ENCODE results near the gene TMEM150A. TPM values are rescaled to one million over a fixed set of nuclear protein-coding genes. Genes with fewer than 3 reads are reported as not detected.

Gene TMEM150A
- total and polyA plus RNA-seq, 2 of the 13 experiments (the other 11 are each of a cell fraction or from before 2014, with no cell fraction given): 30.1 to 70.4 TPM

GRCh38 chr2:85551698-85552678 lies 50.5 kb downstream of the TMEM150A start (continued):
- TF ChIP-seq JDP2 (CRISPR knock-in tag; IDR thresholded peaks at IDR 0.05; ENCODE audit: borderline replicate concordance) (no peak), ZHX2 (IDR thresholded peaks at IDR 0.05; ENCODE audit: low read depth) (no peak), ZHX2 (CRISPR knock-in tag; IDR thresholded peaks at IDR 0.05; ENCODE audit: borderline replicate concordance) (no peak), ZFX (CRISPR knock-in tag; IDR thresholded peaks at IDR 0.05; ENCODE audit: low read depth) (no peak), RBAK (CRISPR knock-in tag; IDR thresholded peaks at IDR 0.05) (no peak), SRY (CRISPR knock-in tag; IDR thresholded peaks at IDR 0.05) (no peak), BCLAF1 (IDR thresholded peaks at IDR 0.05) (no peak), HMG20A (CRISPR knock-in tag; IDR thresholded peaks at IDR 0.05; ENCODE audit: borderline replicate concordance) (no peak), ADNP (CRISPR knock-in tag; IDR thresholded peaks at IDR 0.05) (no peak), REST (IDR thresholded peaks at IDR 0.05; ENCODE audit: borderline replicate concordance in 1 of 2, low read depth in 1 of 2, low read length in 2 of 2) (no peak), ZNF432 (CRISPR knock-in tag; IDR thresholded peaks at IDR 0.05; ENCODE audit: borderline replicate concordance) (no peak), PHF20 (CRISPR knock-in tag; IDR thresholded peaks at IDR 0.05) (no peak), ZNF382 (CRISPR knock-in tag; IDR thresholded peaks at IDR 0.05; ENCODE audit: borderline replicate concordance) (no peak), ZNF12 (CRISPR knock-in tag; IDR thresholded peaks at IDR 0.05) (no peak), BCL6 (CRISPR knock-in tag; IDR thresholded peaks at IDR 0.05) (peak; percentile 36; the same call in 1 of the 2 replicates), STAG1 (CRISPR knock-in tag; IDR thresholded peaks at IDR 0.05) (peak; percentile 98)
